CD14-positive monocyte (primary cell): ENCODE measurements around the gene PPIB. TPM values are rescaled to one million over a fixed set of nuclear protein-coding genes. Genes with fewer than 3 reads are reported as not detected.

Source experiments
- DNase-seq, 3 donors: peaks; one replicate each; pipeline ENCODE4 v3.0.0-alpha.2; 2011 to 2022
- H2AFZ ChIP-seq: 2 replicates; pipeline ENCODE4 v1.6.0; 2012; ENCODE audit warnings: mild to moderate bottlenecking, low read depth, low read length, inconsistent platforms; ENCODE audit not compliant: insufficient read depth, poor library complexity, severe bottlenecking
- H3K27ac ChIP-seq, 2 donors: 1 replicate in 1 of 2; 2 replicates in 1 of 2; pipeline ENCODE4 v1.5.1; 2012 to 2013; ENCODE audit warnings: low read length in 2 of 2, control low read depth in 1 of 2, inconsistent platforms in 1 of 2, low read depth in 1 of 2, mild to moderate bottlenecking in 1 of 2
- H3K27me3 ChIP-seq, 2 donors: one replicate each; pipeline versions ENCODE4 v1.6.0 to v1.6.1; 2011 to 2013; ENCODE audit warnings: low read length in 2 of 2; ENCODE audit not compliant: control insufficient read depth in 2 of 2, insufficient read depth in 2 of 2
- H3K36me3 ChIP-seq, 2 donors: replicated peaks in 1 of 2; 1 replicate in 1 of 2; 2 replicates in 1 of 2; pipeline versions ENCODE4 v1.5.1 to v1.6.1; 2012 to 2013; ENCODE audit warnings: low read length in 2 of 2, control low read depth in 1 of 2, inconsistent platforms in 1 of 2, mild to moderate bottlenecking in 1 of 2; ENCODE audit not compliant: insufficient read depth in 2 of 2, control insufficient read depth in 1 of 2
- H3K4me1 ChIP-seq, 2 donors: 1 replicate in 1 of 2; 2 replicates in 1 of 2; pipeline versions ENCODE4 v1.5.1 to v1.6.1; 2012 to 2013; ENCODE audit warnings: low read length in 2 of 2, control low read depth in 1 of 2, inconsistent platforms in 1 of 2, mild to moderate bottlenecking in 1 of 2, moderate library complexity in 1 of 2; ENCODE audit not compliant: insufficient read depth in 2 of 2, control insufficient read depth in 1 of 2
- H3K4me2 ChIP-seq: replicated peaks from 2 replicates; pipeline ENCODE3; 2012; ENCODE audit warnings: low read length, moderate library complexity, mild to moderate bottlenecking; ENCODE audit not compliant: poor library complexity, severe bottlenecking; ENCODE audit errors: extremely low read depth
- H3K4me3 ChIP-seq, 3 experiments: fragments of 200-600 bp in 1 of 3; sonication (generic) in 1 of 3; replicated peaks in 1 of 3; 1 replicate in 2 of 3; 2 replicates in 1 of 3; pipeline ENCODE4 v1.5.1; 2011 to 2013; ENCODE audit warnings: low read length in 3 of 3, mild to moderate bottlenecking in 3 of 3, control low read depth in 2 of 3, low read depth in 2 of 3, inconsistent platforms in 1 of 3, moderate library complexity in 1 of 3
- H3K79me2 ChIP-seq: 2 replicates; pipeline ENCODE4 v1.6.0; 2012; ENCODE audit warnings: mild to moderate bottlenecking, control low read depth, inconsistent platforms, low read length, moderate library complexity; ENCODE audit not compliant: insufficient read depth
- H3K9ac ChIP-seq: 2 replicates; pipeline ENCODE4 v1.6.0; 2017; ENCODE audit warnings: low read length, mild to moderate bottlenecking; ENCODE audit not compliant: insufficient read depth, poor library complexity, severe bottlenecking
- H3K9me3 ChIP-seq, 2 donors: replicated peaks in 1 of 2; 1 replicate in 1 of 2; 2 replicates in 1 of 2; pipeline versions ENCODE4 v1.5.1 to v1.6.1; 2012 to 2013; ENCODE audit warnings: low read length in 2 of 2, control low read depth in 1 of 2; ENCODE audit not compliant: control insufficient read depth in 1 of 2, insufficient read depth in 1 of 2
- H4K20me1 ChIP-seq: 2 replicates; pipeline ENCODE4 v1.6.0; 2012; ENCODE audit warnings: mild to moderate bottlenecking, low read length, control low read depth, moderate library complexity; ENCODE audit not compliant: insufficient read depth
- H3K27ac Mint-ChIP-seq, 7 donors: one replicate each; pipeline ENCODE4 v1.8.0; 2020; ENCODE audit warnings: mild to moderate bottlenecking in 7 of 7, mixed read lengths in 7 of 7, moderate library complexity in 6 of 7, inconsistent platforms in 2 of 7
- H3K27me3 Mint-ChIP-seq, 3 donors: one replicate each; pipeline ENCODE4 v1.8.0; 2021 to 2022; ENCODE audit warnings: low read depth in 3 of 3, mild to moderate bottlenecking in 3 of 3, mixed read lengths in 3 of 3, moderate library complexity in 3 of 3, inconsistent platforms in 1 of 3
- H3K36me3 Mint-ChIP-seq, 2 donors: one replicate each; pipeline ENCODE4 v1.8.0; 2020; ENCODE audit warnings: mixed read lengths in 2 of 2, inconsistent platforms in 1 of 2, mild to moderate bottlenecking in 1 of 2
- H3K4me1 Mint-ChIP-seq: one replicate; pipeline ENCODE4 v1.8.0; 2020; ENCODE audit warnings: mild to moderate bottlenecking, mixed read lengths
- H3K4me3 Mint-ChIP-seq, 2 donors: one replicate each; pipeline ENCODE4 v1.8.0; 2020; ENCODE audit warnings: mild to moderate bottlenecking in 2 of 2, mixed read lengths in 2 of 2, moderate library complexity in 1 of 2
- H3K9me3 Mint-ChIP-seq, 7 donors: one replicate each; pipeline ENCODE4 v1.8.0; 2020 to 2022; ENCODE audit warnings: mixed read lengths in 7 of 7, mild to moderate bottlenecking in 6 of 7, moderate library complexity in 6 of 7, inconsistent platforms in 2 of 7
- WGBS: methylation state at CpG from one replicate; pipeline ENCODE4 v1.1.5; 2013; ENCODE audit warnings: missing lambda C conversion rate; ENCODE audit not compliant: insufficient coverage; 5-methylcytosine and 5-hydroxymethylcytosine counted together
- intact Hi-C, 2 donors: fragments of 100-400 bp; cut with micrococcal nuclease; formaldehyde crosslinking; loops; one replicate each; pipeline versions ENCODE4 v1.15.0 to v1.15.1; 2023
- polyA plus RNA-seq, 3 donors: library from polyadenylated mRNA; depleted of rRNA in 1 of 3; unstranded in 2 of 3; stranded (reverse) in 1 of 3; fragments of 300-500 nt in 2 of 3; fragments of >200 nt in 1 of 3; fragmentation: Illumina TruSeq in 2 of 3; gene quantifications; 1 replicate in 2 of 3; 2 replicates in 1 of 3; pipeline ENCODE4 v1.2.3, GENCODE V29; 2012 to 2021
- TF ChIP-seq, protein P1 (sequence below): fragments of 200-600 bp; IDR thresholded peaks from one replicate; pipeline ENCODE4 v1.8.0; 2022; ENCODE audit warnings: antibody characterized with exemption, mild to moderate bottlenecking

PPIB gene
- polyA plus RNA-seq, 3 donors: 224 to 532 (median 520) TPM

DNA sequence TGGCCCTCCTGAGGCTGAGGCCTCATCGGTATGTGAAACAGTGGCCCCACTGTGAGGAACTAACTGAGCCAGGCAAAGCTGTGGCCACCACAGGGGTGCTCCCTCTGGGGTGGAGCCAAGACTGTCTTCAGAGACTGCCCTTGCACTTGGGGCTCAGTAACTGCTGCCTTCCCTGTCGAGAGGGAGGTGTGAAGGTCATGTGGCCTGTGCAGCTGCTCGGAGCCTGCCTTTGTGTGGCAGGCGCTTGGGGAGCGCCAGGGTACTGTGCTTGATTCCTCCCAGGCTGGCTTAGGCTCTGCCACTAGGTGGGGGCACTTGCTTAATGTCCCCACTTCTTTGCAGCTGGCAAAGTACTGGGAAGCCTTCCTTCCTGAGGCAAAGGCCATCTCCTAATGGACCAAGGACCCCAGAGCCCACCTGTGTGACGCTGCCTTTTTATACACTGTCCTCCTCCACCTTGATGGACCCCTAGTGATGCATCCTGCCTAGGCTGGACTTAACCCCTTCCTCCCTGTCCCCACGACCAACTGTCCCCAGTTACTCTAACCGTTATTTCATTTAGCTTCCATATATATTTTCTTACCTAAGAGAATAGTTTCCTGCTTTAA lies 25.5 kb downstream of the PPIB start:
- H3K36me3 ChIP-seq: peaks cover 75 to 81% of the 10 kb centered on the region in 2 donors
- no peak overlapping the region for H3K27ac ChIP-seq

GRCh38 chr15:64136347-64136746 lies 26.5 kb downstream of the PPIB start:
- Histone ChIP-seq H3K36me3 (peaks cover 76 to 81% of the 10 kb centered on the region in 2 donors), H3K4me3 (no peak overlapping the region), H2AFZ (no peak overlapping the region), H3K4me1 (peaks cover 0 to 4% of the 10 kb centered on the region in 2 donors), H3K9me3 (no peaks in the 10 kb centered on the region), H3K79me2 (no peaks in the 10 kb centered on the region), H3K9ac (no peak overlapping the region), H4K20me1 (peaks cover 74% of the 10 kb centered on the region), H3K27me3 (no peaks in the 10 kb centered on the region), H3K4me2 (no peak overlapping the region), H3K27ac (no peak overlapping the region)
- no peak overlapping the region for H3K27ac Mint-ChIP-seq
- intact Hi-C loops: no loop called here
- no peak for DNase-seq
- H3K27me3 Mint-ChIP-seq: peaks cover 0 to 4% (median 0%) of the 10 kb centered on the region in 3 donors
- H3K9me3 Mint-ChIP-seq: peaks cover 0 to 2% (median 0%) of the 10 kb centered on the region in 7 donors
- H3K4me1 Mint-ChIP-seq: no peaks in the 10 kb centered on the region
- H3K4me3 Mint-ChIP-seq: no peak overlapping the region
- TF ChIP-seq, protein P1, sequence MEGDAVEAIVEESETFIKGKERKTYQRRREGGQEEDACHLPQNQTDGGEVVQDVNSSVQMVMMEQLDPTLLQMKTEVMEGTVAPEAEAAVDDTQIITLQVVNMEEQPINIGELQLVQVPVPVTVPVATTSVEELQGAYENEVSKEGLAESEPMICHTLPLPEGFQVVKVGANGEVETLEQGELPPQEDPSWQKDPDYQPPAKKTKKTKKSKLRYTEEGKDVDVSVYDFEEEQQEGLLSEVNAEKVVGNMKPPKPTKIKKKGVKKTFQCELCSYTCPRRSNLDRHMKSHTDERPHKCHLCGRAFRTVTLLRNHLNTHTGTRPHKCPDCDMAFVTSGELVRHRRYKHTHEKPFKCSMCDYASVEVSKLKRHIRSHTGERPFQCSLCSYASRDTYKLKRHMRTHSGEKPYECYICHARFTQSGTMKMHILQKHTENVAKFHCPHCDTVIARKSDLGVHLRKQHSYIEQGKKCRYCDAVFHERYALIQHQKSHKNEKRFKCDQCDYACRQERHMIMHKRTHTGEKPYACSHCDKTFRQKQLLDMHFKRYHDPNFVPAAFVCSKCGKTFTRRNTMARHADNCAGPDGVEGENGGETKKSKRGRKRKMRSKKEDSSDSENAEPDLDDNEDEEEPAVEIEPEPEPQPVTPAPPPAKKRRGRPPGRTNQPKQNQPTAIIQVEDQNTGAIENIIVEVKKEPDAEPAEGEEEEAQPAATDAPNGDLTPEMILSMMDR: no peak
- 95% methylated on average over 2 of the region's 7 CpGs for WGBS
- H3K36me3 Mint-ChIP-seq: peaks cover 83 to 88% of the 10 kb centered on the region in 2 donors

More for the DNA sequence above, 25.5 kb downstream of the PPIB start:
- H3K27ac Mint-ChIP-seq: no peak overlapping the region
- peaks cover 0 to 2% (median 0%) of the 10 kb centered on the region in 7 donors for H3K9me3 Mint-ChIP-seq
- H3K27me3 Mint-ChIP-seq: peaks cover 0 to 4% (median 0%) of the 10 kb centered on the region in 3 donors
- Histone ChIP-seq H3K4me3 (no peak overlapping the region), H3K4me2 (no peak overlapping the region), H3K9ac (no peak overlapping the region), H3K4me1 (peaks cover 0 to 4% of the 10 kb centered on the region in 2 donors), H2AFZ (no peak overlapping the region), H3K27me3 (no peaks in the 10 kb centered on the region), H3K79me2 (no peaks in the 10 kb centered on the region), H4K20me1 (peaks cover 74% of the 10 kb centered on the region), H3K9me3 (no peaks in the 10 kb centered on the region)
- no peaks in the 10 kb centered on the region for H3K4me1 Mint-ChIP-seq
- TF ChIP-seq, protein P1: no peak
- H3K36me3 Mint-ChIP-seq: peaks cover 82 to 88% of the 10 kb centered on the region in 2 donors
- H3K4me3 Mint-ChIP-seq: no peak overlapping the region
- DNase-seq: no peak
- intact Hi-C loops: no loop called here
- 61% methylated on average over 6 of the region's 8 CpGs for WGBS
